WTC11 (cell line): ENCODE data around the gene GPR3. TPM values are rescaled to one million over a fixed set of nuclear protein-coding genes. Genes with fewer than 3 reads are reported as not detected.
"Not testable (repeated sequence)": the region's sequence is repeated elsewhere in the genome, so short reads cannot be mapped to it uniquely, and the experiment has no call there.

Experiments used
- ATAC-seq: fragments of 200-7000 bp; cut with Tn5 transposase; 2 replicates; pipeline ENCODE4 v1.10.0; 2021; ENCODE audit warnings: mild to moderate bottlenecking, moderate library complexity
- CTCF ChIA-PET: fragments of 300-600 bp; sonication (Branson Sonifier 250); formaldehyde crosslinking; loops from one replicate; lab custom pipeline; 2021; ENCODE audit warnings: antibody characterized with exemption; lab: Charles Lee
- POLR2A ChIA-PET: fragments of 350-600 bp; sonication (Branson Sonifier 250); formaldehyde crosslinking; loops from one replicate; lab custom pipeline; 2021; ENCODE audit warnings: antibody characterized with exemption; lab: Charles Lee
- DNase-seq: peaks from one replicate; pipeline ENCODE4 v3.0.0; 2021; ENCODE audit warnings: low spot score
- H3K27ac Mint-ChIP-seq: 2 replicates; pipeline ENCODE4 v1.8.0; 2021; ENCODE audit warnings: mixed read lengths
- H3K27me3 Mint-ChIP-seq: 2 replicates; pipeline ENCODE4 v1.8.0; 2021; ENCODE audit warnings: low read depth, mild to moderate bottlenecking, moderate library complexity, mixed read lengths
- H3K36me3 Mint-ChIP-seq: 2 replicates; pipeline ENCODE4 v1.8.0; 2021; ENCODE audit warnings: mixed read lengths
- H3K4me1 Mint-ChIP-seq: 2 replicates; pipeline ENCODE4 v1.8.0; 2022; ENCODE audit warnings: mixed read lengths
- H3K4me3 Mint-ChIP-seq: 2 replicates; pipeline ENCODE4 v1.8.0; 2021; ENCODE audit warnings: mild to moderate bottlenecking, moderate library complexity, mixed read lengths
- H3K9me3 Mint-ChIP-seq: 2 replicates; pipeline ENCODE4 v1.8.0; 2021; ENCODE audit warnings: mixed read lengths
- ESRRA ChIP-seq: sonication (generic); formaldehyde crosslinking; IDR thresholded peaks from 2 replicates; pipeline ENCODE4 v1.8.1; 2022; ENCODE audit warnings: mild to moderate bottlenecking, missing genetic modification reagents, borderline replicate concordance
- ETV6 ChIP-seq: sonication (generic); formaldehyde crosslinking; IDR thresholded peaks from 2 replicates; pipeline ENCODE4 v1.8.1; 2022; ENCODE audit warnings: mild to moderate bottlenecking, missing genetic modification reagents
- IRF2 ChIP-seq: sonication (generic); formaldehyde crosslinking; IDR thresholded peaks from 2 replicates; pipeline ENCODE4 v1.8.0; 2022; ENCODE audit warnings: low read depth, missing genetic modification reagents, borderline replicate concordance
- JUN ChIP-seq: sonication (generic); formaldehyde crosslinking; IDR thresholded peaks from 2 replicates; pipeline ENCODE4 v1.8.0; 2023; ENCODE audit warnings: mild to moderate bottlenecking, missing genetic modification reagents
- OVOL2 ChIP-seq: fragments of 250-450 bp; sonication (Bioruptor Pico); IDR thresholded peaks from 2 replicates; pipeline ENCODE4 v1.9.0; 2021; ENCODE audit warnings: mild to moderate bottlenecking, borderline replicate concordance
- SOX15 ChIP-seq: fragments of 250-450 bp; sonication (Bioruptor Pico); IDR thresholded peaks from 2 replicates; pipeline ENCODE4 v1.9.0; 2021; ENCODE audit warnings: mild to moderate bottlenecking
- SP1 ChIP-seq: sonication (generic); formaldehyde crosslinking; conservative IDR thresholded peaks from 2 replicates; pipeline ENCODE4 v1.8.1; 2022; ENCODE audit warnings: missing genetic modification reagents
- TP53 ChIP-seq: sonication (generic); formaldehyde crosslinking; IDR thresholded peaks from 2 replicates; pipeline ENCODE4 v1.8.1; 2023; ENCODE audit warnings: mild to moderate bottlenecking, missing genetic modification reagents
- ZNF121 ChIP-seq: sonication (generic); formaldehyde crosslinking; IDR thresholded peaks from 2 replicates; pipeline ENCODE4 v1.8.0; 2023; ENCODE audit warnings: missing genetic modification reagents
- ZNF317 ChIP-seq: sonication (generic); formaldehyde crosslinking; IDR thresholded peaks from 2 replicates; pipeline ENCODE4 v1.8.1; 2023; ENCODE audit warnings: low read depth, mild to moderate bottlenecking, moderate library complexity, missing genetic modification reagents, borderline replicate concordance
- total RNA-seq: library from RNA; stranded (reverse); gene quantifications from 3 replicates; pipeline ENCODE4 v1.2.3, GENCODE V29; 2021
- TF ChIP-seq, protein P1 (sequence below): sonication (generic); formaldehyde crosslinking; IDR thresholded peaks from 2 replicates; pipeline ENCODE4 v1.8.1; 2023; ENCODE audit warnings: mild to moderate bottlenecking, missing genetic modification reagents
- TF ChIP-seq, protein P2 (sequence below): fragments of 250-450 bp; sonication (Bioruptor Pico); IDR thresholded peaks from 2 replicates; pipeline ENCODE4 v1.9.0; 2021; ENCODE audit warnings: mild to moderate bottlenecking
- TF ChIP-seq, protein P3 (sequence below): sonication (generic); formaldehyde crosslinking; IDR thresholded peaks from 2 replicates; pipeline ENCODE4 v1.8.1; 2022; ENCODE audit warnings: low read depth, missing genetic modification reagents, borderline replicate concordance
- TF ChIP-seq, protein P4 (sequence below): sonication (generic); formaldehyde crosslinking; conservative IDR thresholded peaks from 2 replicates; pipeline ENCODE4 v1.8.1; 2022; ENCODE audit warnings: mild to moderate bottlenecking, missing genetic modification reagents

Gene GPR3
- total RNA-seq, 1 experiment from 2014 or later: 12.4 TPM

DNA sequence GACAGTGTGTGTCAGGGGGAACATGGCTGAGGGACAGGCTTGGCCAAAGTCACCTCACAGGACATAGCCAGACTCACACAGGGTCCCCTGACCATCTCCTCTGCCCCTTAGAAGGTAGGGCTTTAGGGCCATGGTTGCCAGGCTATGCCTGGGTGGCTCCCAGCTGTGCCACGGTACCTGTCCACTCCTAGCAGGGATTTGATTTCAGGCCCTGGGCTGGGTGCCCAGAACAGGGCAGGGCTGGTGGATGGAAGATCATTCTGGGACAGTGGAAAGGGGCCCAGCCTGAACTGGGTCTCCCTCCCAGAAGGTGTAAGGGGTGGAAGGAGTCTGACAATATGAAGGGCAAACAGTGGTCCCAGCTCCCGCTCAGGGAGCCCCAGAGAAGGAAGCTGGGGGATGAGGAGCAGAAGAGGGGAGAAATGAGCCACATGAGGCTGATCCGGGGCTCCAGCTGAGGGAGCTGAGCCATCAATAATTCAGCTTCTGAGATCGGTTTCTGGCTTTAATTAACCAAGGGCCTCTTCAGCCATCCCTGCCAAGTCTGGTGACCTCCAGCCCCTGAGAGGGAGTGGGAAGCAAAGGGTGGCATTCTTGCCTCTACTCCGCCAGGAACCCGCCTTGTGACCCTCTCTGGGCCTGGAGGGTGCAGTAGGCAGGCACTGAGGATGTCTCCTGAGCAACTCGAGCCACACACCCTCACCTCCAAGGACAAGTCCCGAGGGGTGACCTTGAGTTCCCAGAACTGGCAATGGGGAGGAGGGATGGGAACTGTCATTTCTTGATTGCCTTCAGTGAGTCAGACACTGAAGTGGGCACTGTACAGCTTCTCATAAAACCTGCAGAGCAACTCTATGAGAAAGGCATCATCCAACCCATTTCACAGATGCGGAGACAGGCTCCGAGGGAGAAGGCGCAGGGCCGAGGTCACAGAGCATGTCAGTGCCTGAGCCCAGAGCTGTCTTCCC, 11.4 kb upstream of the GPR3 start (continued):
- TF ChIP-seq JUN (CRISPR knock-in tag): no peak
- TF ChIP-seq, protein P1, sequence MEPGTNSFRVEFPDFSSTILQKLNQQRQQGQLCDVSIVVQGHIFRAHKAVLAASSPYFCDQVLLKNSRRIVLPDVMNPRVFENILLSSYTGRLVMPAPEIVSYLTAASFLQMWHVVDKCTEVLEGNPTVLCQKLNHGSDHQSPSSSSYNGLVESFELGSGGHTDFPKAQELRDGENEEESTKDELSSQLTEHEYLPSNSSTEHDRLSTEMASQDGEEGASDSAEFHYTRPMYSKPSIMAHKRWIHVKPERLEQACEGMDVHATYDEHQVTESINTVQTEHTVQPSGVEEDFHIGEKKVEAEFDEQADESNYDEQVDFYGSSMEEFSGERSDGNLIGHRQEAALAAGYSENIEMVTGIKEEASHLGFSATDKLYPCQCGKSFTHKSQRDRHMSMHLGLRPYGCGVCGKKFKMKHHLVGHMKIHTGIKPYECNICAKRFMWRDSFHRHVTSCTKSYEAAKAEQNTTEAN: no peak

DNA sequence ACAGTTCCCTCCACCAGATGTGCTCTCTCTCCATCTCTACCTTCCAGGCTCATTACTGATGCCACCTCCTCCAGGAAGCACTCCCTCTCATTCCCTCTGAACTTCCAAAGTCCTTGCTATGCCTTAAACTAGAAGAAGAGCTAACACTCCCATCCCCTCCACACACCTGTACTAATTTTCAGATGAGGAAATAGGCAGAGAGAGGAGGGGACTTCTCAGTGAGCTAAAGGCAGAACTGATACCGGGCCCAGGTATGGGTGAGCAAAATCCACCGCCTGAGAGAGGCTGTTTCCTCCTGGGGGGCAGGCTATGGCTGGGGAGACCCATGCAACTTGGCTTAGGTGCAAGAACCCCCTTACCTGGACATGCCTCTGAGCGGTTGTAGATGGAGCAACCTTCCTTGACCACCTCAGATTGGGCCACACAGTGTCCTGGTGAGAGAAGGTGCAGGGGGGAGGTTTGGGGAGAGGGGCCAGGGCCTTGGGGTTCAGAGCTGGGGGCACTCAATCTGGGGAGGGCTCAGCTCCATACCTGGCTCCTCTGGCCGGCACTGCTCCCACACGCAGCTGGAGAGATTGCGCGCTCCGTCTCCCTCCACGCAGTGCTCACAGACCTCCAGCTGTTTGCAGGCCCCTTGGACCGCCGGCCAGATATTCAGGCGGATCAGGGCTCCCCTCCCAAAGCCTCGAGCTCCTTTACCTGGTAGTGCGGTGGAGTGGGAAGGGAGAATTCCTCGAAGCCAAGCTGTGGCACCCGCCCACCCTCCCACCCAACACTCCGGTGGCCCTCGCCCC, 10.3 kb upstream of the GPR3 start:
- CTCF ChIA-PET: interaction anchor here (0.6 to 13.1 kb wide), 25 partner anchors 8 to 337 kb away, joined by 3 to 260 read pairs (median 5); partner anchors contain the start of genes FCN3, GPR3 and MAP3K6
- no peak for ATAC-seq
- Mint-ChIP-seq H3K27me3 (peaks cover 29% of the 10 kb centered on the region), H3K27ac (no peak overlapping the region), H3K4me1 (peaks cover 4% of the 10 kb centered on the region; the same call in 1 of the 2 replicates), H3K36me3 (no peaks in the 10 kb centered on the region), H3K9me3 (no peaks in the 10 kb centered on the region)
- no peak for DNase-seq
- POLR2A ChIA-PET: interaction anchor here (0.5 to 2.7 kb wide), 7 partner anchors 8 to 193 kb away, joined by 3 to 13 read pairs (median 4); partner anchors contain the start of genes FCN3 and MAP3K6
- TF ChIP-seq SP1 (CRISPR knock-in tag): no peak
- TF ChIP-seq, all 79 proteins: peak for 0
- H3K4me3 Mint-ChIP-seq: peak overlapping the region; percentile 67

DNA sequence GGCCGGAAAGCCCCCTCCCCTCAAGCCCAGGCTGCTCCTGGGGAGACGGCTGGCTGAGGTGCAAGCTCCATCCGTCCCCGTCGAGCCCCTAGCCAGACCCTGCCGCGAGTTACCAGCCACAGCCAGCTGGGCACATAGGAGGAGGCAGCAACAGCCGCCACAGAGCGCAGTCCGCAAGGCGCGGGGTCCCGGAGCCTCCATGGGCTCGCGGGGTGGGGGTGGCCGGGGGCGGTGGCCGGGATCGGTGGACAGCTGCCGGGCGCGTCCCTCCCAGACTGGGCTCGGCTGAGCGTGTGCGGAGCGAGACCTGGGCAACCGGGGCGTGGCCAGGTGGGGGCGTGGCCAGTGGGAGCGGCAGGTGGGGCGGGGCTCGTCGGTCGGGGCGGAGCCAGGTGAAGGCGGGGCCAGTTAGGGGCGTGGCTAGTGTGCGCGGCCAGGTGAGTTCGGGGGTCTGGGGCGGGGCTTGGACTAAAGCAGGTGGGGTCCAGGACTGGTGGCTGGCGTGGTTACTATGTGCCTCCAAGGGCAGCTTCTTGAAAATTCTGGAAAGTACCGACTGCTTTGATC, 9.3 kb upstream of the GPR3 start, which contains the start of gene CD164L2:
CD164L2 (minus strand) TSS at position 295 of the 567 bp plus-strand sequence; CDS start at position 201, 94 bp downstream.
- Mint-ChIP-seq H3K27me3 (peaks cover 31% of the 10 kb centered on the region), H3K4me1 (peaks cover 4% of the 10 kb centered on the region; the same call in 1 of the 2 replicates), H3K27ac (no peak within 1 kb of the TSS), H3K36me3 (no peaks in the 10 kb centered on the region), H3K4me3 (peak within 1 kb of the TSS; percentile 67), H3K9me3 (no peaks in the 10 kb centered on the region)
- DNase-seq: peak; percentile 93
- TF ChIP-seq SP1 (CRISPR knock-in tag) (peak; percentile 82), ZNF121 (CRISPR knock-in tag) (no peak)
- TF ChIP-seq, protein P2, sequence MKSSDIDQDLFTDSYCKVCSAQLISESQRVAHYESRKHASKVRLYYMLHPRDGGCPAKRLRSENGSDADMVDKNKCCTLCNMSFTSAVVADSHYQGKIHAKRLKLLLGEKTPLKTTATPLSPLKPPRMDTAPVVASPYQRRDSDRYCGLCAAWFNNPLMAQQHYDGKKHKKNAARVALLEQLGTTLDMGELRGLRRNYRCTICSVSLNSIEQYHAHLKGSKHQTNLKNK (CRISPR knock-in tag): no peak
- peak; percentile 95 for ATAC-seq
- POLR2A ChIA-PET: interaction anchor here (0.7 to 2.7 kb wide), 7 partner anchors 8 to 192 kb away, joined by 3 to 13 read pairs (median 4); partner anchors contain the start of genes FCN3 and MAP3K6
- CTCF ChIA-PET: interaction anchor here (0.6 to 13.1 kb wide), 26 partner anchors 8 to 337 kb away, joined by 3 to 260 read pairs (median 6); partner anchors contain the start of genes FCN3, GPR3 and MAP3K6

DNA sequence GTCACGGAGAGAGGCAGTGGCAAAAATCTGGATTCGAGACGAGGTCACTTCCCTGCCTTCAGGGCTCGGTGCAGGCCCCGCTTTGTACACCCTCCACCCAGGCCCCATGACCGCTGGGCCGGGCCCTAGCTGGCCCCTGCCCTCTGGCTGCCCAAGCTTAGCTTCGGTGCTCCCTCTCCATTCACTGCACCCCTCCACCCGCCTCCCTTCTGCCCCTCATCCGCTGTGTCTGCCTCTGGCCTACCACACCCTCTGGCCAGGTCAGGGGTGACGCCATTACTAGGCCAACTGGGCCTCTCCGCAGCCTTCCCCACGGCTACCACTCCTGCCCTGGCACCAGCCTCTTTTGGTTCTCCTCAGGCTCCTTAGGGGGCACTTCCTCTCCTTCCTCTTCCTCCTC, 8.8 kb upstream of the GPR3 start:
- DNase-seq (no peak), ATAC-seq (no peak)
- peaks cover 31% of the 10 kb centered on the region for H3K27me3 Mint-ChIP-seq
- POLR2A ChIA-PET: interaction anchor here (1.0 to 2.7 kb wide), 2 partner anchors 18 to 191 kb away, joined by 4 to 13 read pairs; partner anchors contain the start of gene MAP3K6
- H3K36me3 Mint-ChIP-seq: no peaks in the 10 kb centered on the region
- no peak overlapping the region for H3K27ac Mint-ChIP-seq
- peaks cover 6% of the 10 kb centered on the region for H3K4me1 Mint-ChIP-seq
- CTCF ChIA-PET: interaction anchor here (1.0 to 13.1 kb wide), 11 partner anchors 10 to 279 kb away, joined by 3 to 260 read pairs (median 10); no protein-coding TSS in a partner anchor
- TF ChIP-seq ETV6 (CRISPR knock-in tag) (no peak), ZNF317 (no peak), IRF2 (CRISPR knock-in tag) (no peak), SOX15 (CRISPR knock-in tag) (no peak), OVOL2 (no peak), ESRRA (no peak), TP53 (CRISPR knock-in tag) (no peak)
- TF ChIP-seq, protein P2 (CRISPR knock-in tag): no peak
- TF ChIP-seq, protein P3, sequence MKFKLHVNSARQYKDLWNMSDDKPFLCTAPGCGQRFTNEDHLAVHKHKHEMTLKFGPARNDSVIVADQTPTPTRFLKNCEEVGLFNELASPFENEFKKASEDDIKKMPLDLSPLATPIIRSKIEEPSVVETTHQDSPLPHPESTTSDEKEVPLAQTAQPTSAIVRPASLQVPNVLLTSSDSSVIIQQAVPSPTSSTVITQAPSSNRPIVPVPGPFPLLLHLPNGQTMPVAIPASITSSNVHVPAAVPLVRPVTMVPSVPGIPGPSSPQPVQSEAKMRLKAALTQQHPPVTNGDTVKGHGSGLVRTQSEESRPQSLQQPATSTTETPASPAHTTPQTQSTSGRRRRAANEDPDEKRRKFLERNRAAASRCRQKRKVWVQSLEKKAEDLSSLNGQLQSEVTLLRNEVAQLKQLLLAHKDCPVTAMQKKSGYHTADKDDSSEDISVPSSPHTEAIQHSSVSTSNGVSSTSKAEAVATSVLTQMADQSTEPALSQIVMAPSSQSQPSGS (CRISPR knock-in tag): no peak
- TF ChIP-seq, protein P4, sequence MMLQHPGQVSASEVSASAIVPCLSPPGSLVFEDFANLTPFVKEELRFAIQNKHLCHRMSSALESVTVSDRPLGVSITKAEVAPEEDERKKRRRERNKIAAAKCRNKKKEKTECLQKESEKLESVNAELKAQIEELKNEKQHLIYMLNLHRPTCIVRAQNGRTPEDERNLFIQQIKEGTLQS: no peak
- no peaks in the 10 kb centered on the region for H3K9me3 Mint-ChIP-seq
- peak overlapping the region; percentile 53 for H3K4me3 Mint-ChIP-seq

DNA sequence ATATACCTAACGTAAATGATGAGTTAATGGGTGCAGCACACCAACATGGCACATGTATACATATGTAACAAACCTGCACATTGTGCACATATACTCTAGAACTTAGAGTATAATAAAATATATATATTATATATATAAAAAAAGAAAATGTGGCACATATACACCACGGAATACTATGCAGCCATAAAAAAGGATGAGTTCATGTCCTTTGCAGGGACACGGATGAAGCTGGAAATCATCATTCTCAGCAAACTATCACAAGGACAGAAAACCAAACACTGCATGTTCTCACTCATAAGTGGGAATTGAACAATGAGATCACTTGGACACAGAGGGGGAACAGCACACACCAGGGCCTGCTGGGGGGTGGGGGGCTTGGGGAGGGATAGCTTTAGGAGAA, 7.6 kb upstream of the GPR3 start:
- H3K36me3 Mint-ChIP-seq, DNase-seq, ATAC-seq, H3K9me3 Mint-ChIP-seq, H3K4me3 Mint-ChIP-seq, H3K4me1 Mint-ChIP-seq, H3K27ac Mint-ChIP-seq: not testable (repeated sequence)
- ChIA-PET POLR2A (interaction anchor here (2.7 kb wide), 1 partner anchor 19 kb away, joined by 13 read pairs; the partner anchor contains the start of gene MAP3K6), CTCF (interaction anchor here (0.9 to 13.1 kb wide), 8 partner anchors 9 to 86 kb away, joined by 5 to 260 read pairs (median 24); partner anchors contain the start of gene MAP3K6)
- H3K27me3 Mint-ChIP-seq: peaks cover 34% of the 10 kb centered on the region
